IMR-90 (cell line): ENCODE measurements around the gene IGF2BP3. TPM values are rescaled to one million over a fixed set of nuclear protein-coding genes. Genes with fewer than 3 reads are reported as not detected.
"Not testable (repeated sequence)": the region's sequence is repeated elsewhere in the genome, so short reads cannot be mapped to it uniquely, and the experiment has no call there.

Experiments used
- ATAC-seq: fragments of 200-7000 bp; cut with Tn5 transposase; 2 replicates; pipeline ENCODE4 v1.9.1; 2020; ENCODE audit warnings: low read depth, mild to moderate bottlenecking, moderate library complexity
- BruUV-seq: library from RNA; stranded (reverse); fragments of 400-500 nt; replicated peaks from 2 replicates; lab custom pipeline; 2021; lab: Mats Ljungman, UMichigan
- CTCF ChIA-PET: fragments of 300-600 bp; formaldehyde crosslinking; extraction: SDS; loops from one replicate; lab custom pipeline; 2021; ENCODE audit warnings: antibody characterized with exemption; lab: Yijun Ruan, JAX
- POLR2A ChIA-PET: fragments of 300-600 bp; sonication (Branson Sonifier 250); formaldehyde crosslinking; loops from one replicate; lab custom pipeline; 2022; ENCODE audit warnings: antibody characterized with exemption; ENCODE audit not compliant: unreplicated experiment; lab: Charles Lee
- DNase-seq: peaks from one replicate; pipeline ENCODE4 v3.0.0; 2013
- H2AFZ ChIP-seq: replicated peaks from 2 replicates; pipeline ENCODE3; 2013; ENCODE audit warnings: low read length, mild to moderate bottlenecking; ENCODE audit not compliant: poor library complexity
- H2AK5ac ChIP-seq: 2 replicates; pipeline ENCODE4 v1.6.1; 2013; ENCODE audit warnings: low read depth, low read length, inconsistent platforms
- H2AK9ac ChIP-seq: replicated peaks from 2 replicates; pipeline ENCODE3; 2013; ENCODE audit warnings: mild to moderate bottlenecking, low read depth, low read length, moderate library complexity; ENCODE audit not compliant: poor library complexity
- H2BK120ac ChIP-seq: 2 replicates; pipeline ENCODE4 v1.6.1; 2013; ENCODE audit warnings: low read depth, low read length, inconsistent platforms
- H2BK15ac ChIP-seq: 3 replicates; pipeline ENCODE4 v1.6.1; 2013; ENCODE audit warnings: low read depth, low read length, inconsistent platforms
- H2BK20ac ChIP-seq: 2 replicates; pipeline ENCODE4 v1.6.1; 2013; ENCODE audit warnings: low read depth, mild to moderate bottlenecking, inconsistent platforms, low read length, moderate library complexity
- H2BK5ac ChIP-seq: 2 replicates; pipeline ENCODE4 v1.6.1; 2013; ENCODE audit warnings: mild to moderate bottlenecking, low read depth, low read length, inconsistent platforms; ENCODE audit not compliant: poor library complexity, severe bottlenecking
- H3K14ac ChIP-seq: replicated peaks from 2 replicates; pipeline ENCODE4 v1.6.1; 2013; ENCODE audit warnings: low read depth, low read length, inconsistent platforms
- H3K18ac ChIP-seq: 2 replicates; pipeline ENCODE4 v1.6.1; 2013; ENCODE audit warnings: low read depth, low read length, control low read depth
- H3K23ac ChIP-seq: 2 replicates; pipeline ENCODE4 v1.6.1; 2013; ENCODE audit warnings: low read depth, low read length, inconsistent platforms
- H3K27ac ChIP-seq: 2 replicates; pipeline ENCODE4 v1.5.1; 2013; ENCODE audit warnings: mild to moderate bottlenecking, control low read depth, low read length; ENCODE audit not compliant: insufficient read depth
- H3K27me3 ChIP-seq: 2 replicates; pipeline ENCODE4 v1.6.1; 2013; ENCODE audit warnings: low read length; ENCODE audit not compliant: control insufficient read depth, insufficient read depth
- H3K36me3 ChIP-seq: 2 replicates; pipeline ENCODE4 v1.6.1; 2013; ENCODE audit warnings: low read length, mixed read lengths; ENCODE audit not compliant: control insufficient read depth, insufficient read depth
- H3K4ac ChIP-seq: 2 replicates; pipeline ENCODE4 v1.6.1; 2013; ENCODE audit warnings: low read depth, low read length, inconsistent platforms
- H3K4me1 ChIP-seq: 2 replicates; pipeline ENCODE4 v1.6.1; 2013; ENCODE audit warnings: low read length, mixed read lengths; ENCODE audit not compliant: control insufficient read depth, insufficient read depth
- H3K4me2 ChIP-seq: 2 replicates; pipeline ENCODE4 v1.6.1; 2013; ENCODE audit warnings: low read depth, mild to moderate bottlenecking, control low read depth, low read length, moderate library complexity
- H3K4me3 ChIP-seq: 2 replicates; pipeline ENCODE4 v1.5.1; 2013; ENCODE audit warnings: low read depth, mild to moderate bottlenecking, control low read depth, low read length, moderate library complexity; ENCODE audit not compliant: insufficient read depth
- H3K56ac ChIP-seq: 2 replicates; pipeline ENCODE4 v1.6.1; 2013; ENCODE audit warnings: low read length, inconsistent platforms; ENCODE audit not compliant: insufficient read depth; ENCODE audit errors: extremely low read depth
- H3K79me1 ChIP-seq, 2 experiments: 2 replicates each; pipeline ENCODE4 v1.6.1; 2013; ENCODE audit warnings: low read length in 2 of 2, inconsistent platforms in 1 of 2, low read depth in 1 of 2
- H3K9ac ChIP-seq: 2 replicates; pipeline ENCODE4 v1.6.1; 2013; ENCODE audit warnings: low read depth, low read length, control low read depth
- H3K9me1 ChIP-seq: 2 replicates; pipeline ENCODE4 v1.6.1; 2013; ENCODE audit warnings: low read length, inconsistent platforms; ENCODE audit not compliant: insufficient read depth
- H3K9me3 ChIP-seq: 2 replicates; pipeline ENCODE4 v1.6.1; 2013; ENCODE audit warnings: low read length; ENCODE audit not compliant: control insufficient read depth, insufficient read depth
- H4K20me1 ChIP-seq: 2 replicates; pipeline ENCODE4 v1.6.1; 2013; ENCODE audit warnings: low read length, inconsistent platforms; ENCODE audit not compliant: insufficient read depth
- H4K5ac ChIP-seq: 2 replicates; pipeline ENCODE4 v1.6.1; 2013; ENCODE audit warnings: mild to moderate bottlenecking, low read depth, low read length, control low read depth
- H4K8ac ChIP-seq, 2 experiments: 2 replicates each; pipeline ENCODE4 v1.6.1; 2013; ENCODE audit warnings: low read depth in 2 of 2, low read length in 2 of 2, control low read depth in 1 of 2, inconsistent platforms in 1 of 2
- H4K91ac ChIP-seq: 2 replicates; pipeline ENCODE4 v1.6.1; 2013; ENCODE audit warnings: low read depth, low read length, inconsistent platforms; ENCODE audit not compliant: insufficient read depth
- whole genome bisulfite sequencing, 2 experiments: methylation state at CpG; one replicate each; pipeline versions ENCODE4 v1.1.5 to v1.1.7; 2013; ENCODE audit warnings: missing lambda C conversion rate in 2 of 2; ENCODE audit not compliant: insufficient read length in 1 of 2; ENCODE audit errors: extremely low coverage in 2 of 2; 5-methylcytosine and 5-hydroxymethylcytosine counted together
- dilution Hi-C: fragments of 300-500 bp; cut with HindIII; formaldehyde crosslinking; loops from one replicate; pipeline ENCODE4 v1.14.3; 2018; ENCODE audit warnings: low sequenced_read_pairs; ENCODE audit not compliant: unreplicated experiment
- in situ Hi-C: fragments of 300-500 bp; cut with MboI; formaldehyde crosslinking; loops from 3 replicates; pipeline ENCODE4 v1.14.3; 2019; ENCODE audit warnings: low sequenced_read_pairs, inconsistent platforms, mixed read lengths
- intact Hi-C: fragments of 100-400 bp; cut with micrococcal nuclease; formaldehyde crosslinking; loops from 2 replicates; pipeline ENCODE4 v1.10.0; 2022
- polyA plus RNA-seq, 3 experiments: library from polyadenylated mRNA; depleted of rRNA; stranded (reverse); fragments of >200 nt; gene quantifications; 2 replicates each; pipeline ENCODE4 v1.2.3, GENCODE V29; 2012; ENCODE audit warnings: low replicate concordance in 1 of 3
- total RNA-seq: library from RNA; depleted of rRNA; stranded (reverse); fragments of >200 nt; gene quantifications from 2 replicates; pipeline ENCODE4 v1.2.3, GENCODE V29; 2012

IGF2BP3 gene
- total and polyA plus RNA-seq, 2 of the 4 experiments (the other 2 are of a cell fraction) = 50.9 to 59.3 TPM

GRCh38 chr7:23406564-23406963, 63.7 kb downstream of the IGF2BP3 start:
- H3K4ac ChIP-seq, H3K9ac ChIP-seq, H3K27ac ChIP-seq, H2AFZ ChIP-seq, in situ Hi-C loops, H4K8ac ChIP-seq, H3K9me3 ChIP-seq, H2BK120ac ChIP-seq, H3K9me1 ChIP-seq, H3K23ac ChIP-seq, H2BK5ac ChIP-seq, H3K4me3 ChIP-seq, H2BK15ac ChIP-seq, H3K56ac ChIP-seq, BruUV-seq, H2AK9ac ChIP-seq, H4K20me1 ChIP-seq, H3K14ac ChIP-seq, H4K91ac ChIP-seq, H3K27me3 ChIP-seq, H3K4me1 ChIP-seq, H2BK20ac ChIP-seq, intact Hi-C loops, H3K4me2 ChIP-seq, H3K18ac ChIP-seq, ATAC-seq, CTCF ChIA-PET, DNase-seq, H4K5ac ChIP-seq, H2AK5ac ChIP-seq, dilution Hi-C loops: not testable (repeated sequence)
- POLR2A ChIA-PET = interaction anchor here (0.6 kb wide), 1 partner anchor 109 kb away, joined by 19 read pairs; no protein-coding TSS in a partner anchor
- WGBS, 2 experiments = no CpG with 5 or more reads among the region's 2 CpGs
- Histone ChIP-seq H3K36me3 (peaks cover 16% of the 10 kb centered on the region), H3K79me1 (peaks cover 39 to 52% of the 10 kb centered on the region in 2 experiments)
